Bone marrow (tissue), 2 donors: ENCODE results near the gene RNF8.
A peak's percentile ranks its signal among the peaks of the same experiment; 100 is the strongest.
"Not testable (repeated sequence)": the region's sequence is repeated elsewhere in the genome, so short reads cannot be mapped to it uniquely, and the experiment has no call there.

ENCODE experiments used
- DNase-seq, 2 donors: peaks; one replicate each; lab custom pipeline; 2025; lab: John Stamatoyannopoulos, UW

Gene RNF8, protein sequence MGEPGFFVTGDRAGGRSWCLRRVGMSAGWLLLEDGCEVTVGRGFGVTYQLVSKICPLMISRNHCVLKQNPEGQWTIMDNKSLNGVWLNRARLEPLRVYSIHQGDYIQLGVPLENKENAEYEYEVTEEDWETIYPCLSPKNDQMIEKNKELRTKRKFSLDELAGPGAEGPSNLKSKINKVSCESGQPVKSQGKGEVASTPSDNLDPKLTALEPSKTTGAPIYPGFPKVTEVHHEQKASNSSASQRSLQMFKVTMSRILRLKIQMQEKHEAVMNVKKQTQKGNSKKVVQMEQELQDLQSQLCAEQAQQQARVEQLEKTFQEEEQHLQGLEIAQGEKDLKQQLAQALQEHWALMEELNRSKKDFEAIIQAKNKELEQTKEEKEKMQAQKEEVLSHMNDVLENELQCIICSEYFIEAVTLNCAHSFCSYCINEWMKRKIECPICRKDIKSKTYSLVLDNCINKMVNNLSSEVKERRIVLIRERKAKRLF

GRCh38 chr6:37353761-37354525 is at the start of gene RNF8:
Gene RNF8, plus strand, starts transcription at chr6:37353983. Its CDS starts 182 bp downstream, at chr6:37354165.
- DNase-seq: peak; percentile 82 to 86

GRCh38 chr6:37304766-37305165 is 49.0 kb upstream of the RNF8 start:
- no peak for DNase-seq

GRCh38 chr6:37305841-37306425 is 47.9 kb upstream of the RNF8 start:
- no peak for DNase-seq

- no peak for DNase-seq
These were observed 47.1 kb upstream of the RNF8 start for GRCh38 chr6:37306624-37307222.

DNA sequence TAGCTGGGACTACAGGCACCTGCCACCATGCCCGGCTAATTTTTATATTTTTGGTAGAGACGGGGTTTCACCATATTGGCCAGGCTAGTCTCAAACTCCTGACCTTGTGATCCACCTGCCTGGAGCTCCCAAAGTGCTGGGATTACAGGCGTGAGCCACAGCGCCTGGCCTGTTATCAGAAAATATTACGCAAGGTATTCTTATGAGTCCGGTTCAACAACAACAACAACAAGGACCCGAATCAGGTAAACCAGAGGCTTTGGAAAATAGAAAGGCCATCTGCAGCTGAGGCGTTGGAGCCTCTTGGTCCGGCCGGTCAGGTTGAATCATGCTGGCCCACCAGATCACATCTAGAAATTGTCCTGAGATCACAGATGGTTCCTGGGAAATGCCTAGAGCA is 46.3 kb upstream of the RNF8 start:
- DNase-seq: not testable (repeated sequence)

DNA sequence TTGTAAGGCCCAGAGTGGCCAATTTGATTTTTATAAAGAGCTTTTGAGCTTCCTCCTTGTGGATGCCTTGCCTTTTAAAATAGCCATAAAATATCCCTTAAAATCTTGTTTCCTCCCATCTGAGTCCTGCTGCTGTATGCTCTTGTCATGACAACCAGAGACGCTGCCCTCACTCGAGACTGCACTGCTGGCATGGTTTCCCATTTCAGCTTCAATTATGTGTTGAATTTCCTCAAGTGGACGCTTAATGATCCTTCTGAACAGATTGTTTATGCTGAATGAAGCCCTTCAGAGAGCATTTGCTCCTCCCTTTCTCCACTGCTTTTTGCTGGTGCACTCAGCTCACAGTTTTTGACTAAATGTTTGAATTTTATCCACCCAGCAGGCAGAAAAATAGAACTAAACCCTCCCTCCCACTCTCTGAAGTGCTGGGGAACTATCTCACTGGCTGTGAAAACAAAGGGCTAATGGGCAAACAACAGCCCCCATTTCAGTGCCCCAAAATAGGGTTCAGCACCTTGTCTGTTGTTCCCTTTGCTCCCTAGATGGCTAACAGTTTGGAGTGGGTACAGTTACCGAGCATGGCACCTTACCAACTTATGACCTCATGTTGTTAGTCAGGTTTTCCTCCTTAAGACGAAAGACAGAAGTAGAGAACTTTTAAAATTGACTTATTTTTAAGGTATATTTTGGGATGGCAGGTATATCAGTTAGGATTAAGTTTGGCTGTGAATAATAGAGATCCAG is 45.5 kb upstream of the RNF8 start:
- no peak for DNase-seq

DNA sequence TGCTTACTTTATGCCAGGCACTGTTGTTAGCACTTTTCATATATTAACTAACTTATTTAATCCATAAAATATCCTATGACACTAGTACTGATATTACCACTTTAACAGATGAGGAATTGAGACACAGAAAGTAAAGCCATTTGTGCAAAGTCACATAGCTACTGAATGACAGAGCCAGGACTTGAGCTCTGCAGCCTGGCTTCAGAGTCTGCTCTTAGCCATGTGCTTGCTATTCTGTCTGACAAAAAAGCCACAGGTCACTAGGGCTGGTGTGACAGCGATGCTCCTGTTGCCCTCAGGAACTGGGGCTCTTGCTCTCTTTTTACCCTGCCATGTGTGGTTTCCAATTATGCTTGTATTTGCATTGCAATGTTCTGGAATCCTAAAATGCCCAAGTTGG is 44.7 kb upstream of the RNF8 start:
- DNase-seq: no peak

DNA sequence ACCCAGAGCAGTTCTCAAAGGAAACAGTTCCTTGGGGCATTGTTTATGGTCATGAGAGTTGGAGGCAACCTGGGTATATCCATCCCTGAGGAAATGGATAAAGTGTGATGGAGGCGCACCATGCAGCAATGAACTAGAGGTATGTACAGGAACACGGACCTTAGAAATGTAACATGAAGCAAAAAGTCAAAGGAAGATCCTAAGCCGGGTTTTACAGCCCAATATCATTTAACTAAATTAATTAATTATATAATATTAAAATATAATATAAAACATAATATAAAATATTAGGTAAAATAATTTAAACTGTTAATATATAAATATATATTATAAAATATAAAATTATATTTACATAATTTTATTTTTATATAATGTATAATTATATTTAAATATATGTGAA is 44.1 kb upstream of the RNF8 start:
- no peak for DNase-seq

GRCh38 chr6:37310966-37311365 is 42.8 kb upstream of the RNF8 start:
- DNase-seq: no peak

DNA sequence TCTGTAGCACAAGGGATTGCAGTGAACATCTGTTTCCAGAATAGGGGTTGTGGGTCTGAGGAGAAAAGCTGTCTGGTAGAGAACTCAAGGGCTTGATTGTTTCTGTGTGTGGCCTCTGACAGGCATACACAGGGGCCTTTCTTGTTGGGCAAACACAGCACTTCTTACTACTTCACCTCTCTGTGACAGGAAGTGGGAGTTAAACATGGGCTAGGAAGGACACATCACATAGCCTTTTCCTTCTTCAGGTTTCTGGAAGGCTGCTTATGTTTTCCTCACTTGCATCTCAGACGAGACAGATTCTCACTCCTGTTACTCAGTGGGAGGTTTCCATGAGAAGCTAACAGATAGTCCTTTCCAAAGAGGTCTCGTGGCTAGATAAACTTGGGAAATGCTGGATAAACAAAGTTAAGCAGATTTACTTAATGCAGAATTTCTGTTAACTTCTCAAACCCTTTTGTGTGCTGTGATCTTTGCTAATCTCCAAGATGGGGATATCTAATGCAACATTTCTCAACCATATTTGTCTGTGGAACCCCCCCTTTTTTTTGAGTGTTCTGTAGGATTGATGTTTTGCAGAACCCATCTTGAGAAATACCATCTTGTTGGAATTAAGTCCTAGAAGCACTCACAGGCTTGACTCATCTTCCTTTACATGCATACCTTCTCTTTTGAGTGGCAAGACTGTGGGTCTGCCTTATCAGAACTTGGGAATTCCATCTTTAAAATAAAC is 41.9 kb upstream of the RNF8 start:
- DNase-seq: no peak

- no peak for DNase-seq
These were observed 39.9 kb upstream of the RNF8 start for GRCh38 chr6:37313723-37314486.

GRCh38 chr6:37314487-37315156 is 39.2 kb upstream of the RNF8 start:
- peak in 1 of 2 donors; percentile 73 for DNase-seq

- no peak for DNase-seq
These were observed 38.6 kb upstream of the RNF8 start for GRCh38 chr6:37315157-37315515.

DNA sequence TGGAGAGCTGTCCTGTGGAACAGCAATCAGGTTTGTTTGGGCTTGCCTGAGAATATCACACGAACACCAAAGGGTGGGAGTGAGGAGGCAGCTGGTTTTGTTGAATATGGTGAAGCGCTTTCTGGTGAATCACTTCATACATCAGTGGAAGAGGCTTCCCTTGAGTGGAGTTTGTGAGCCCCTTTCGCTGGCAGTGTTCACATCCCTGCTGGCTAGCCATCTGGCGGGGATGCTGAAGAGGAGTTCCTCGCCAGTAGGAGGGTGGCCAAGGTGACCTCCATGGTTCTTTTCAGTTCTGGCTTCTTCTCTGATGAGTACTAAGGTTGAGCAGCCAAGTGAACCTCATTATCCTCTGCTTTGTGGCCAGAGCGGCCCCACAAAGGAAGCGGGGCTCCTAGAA is 37.7 kb upstream of the RNF8 start:
- DNase-seq: no peak

DNA sequence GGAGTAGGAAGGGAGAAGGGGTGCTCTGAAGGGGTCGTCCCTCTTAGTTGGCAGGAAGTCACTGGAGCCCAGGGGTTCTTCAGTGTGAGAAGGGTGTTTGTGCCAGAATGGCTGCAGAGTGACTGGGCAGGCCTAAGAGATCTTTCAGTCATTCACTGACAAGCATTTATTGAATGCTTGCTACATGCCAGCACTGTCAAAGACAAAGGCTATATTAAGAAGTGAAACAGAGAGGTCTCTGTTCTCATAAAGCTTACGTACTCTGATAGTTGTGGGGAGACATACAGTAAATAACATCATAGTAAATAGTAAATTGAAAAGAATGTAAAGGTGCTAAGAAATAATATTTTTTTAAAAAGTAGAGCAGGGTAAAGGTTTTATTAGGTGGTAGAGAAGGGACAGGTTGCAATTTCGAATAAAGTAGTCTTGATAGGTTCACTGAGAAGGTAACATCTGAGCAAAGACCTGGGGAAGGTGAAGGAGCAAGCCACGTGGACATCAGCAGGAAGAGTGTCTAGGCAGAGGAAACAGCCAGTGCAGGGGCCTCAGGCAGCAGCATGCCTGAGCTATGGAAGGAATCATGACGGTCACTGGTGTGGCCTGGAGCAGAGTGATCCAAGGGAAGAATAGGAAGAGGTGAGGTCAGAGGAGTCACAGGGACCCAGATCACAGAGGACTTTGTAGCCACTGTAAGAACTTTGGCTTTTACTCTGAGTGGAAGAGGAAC is 36.3 kb upstream of the RNF8 start:
- DNase-seq: no peak

DNA sequence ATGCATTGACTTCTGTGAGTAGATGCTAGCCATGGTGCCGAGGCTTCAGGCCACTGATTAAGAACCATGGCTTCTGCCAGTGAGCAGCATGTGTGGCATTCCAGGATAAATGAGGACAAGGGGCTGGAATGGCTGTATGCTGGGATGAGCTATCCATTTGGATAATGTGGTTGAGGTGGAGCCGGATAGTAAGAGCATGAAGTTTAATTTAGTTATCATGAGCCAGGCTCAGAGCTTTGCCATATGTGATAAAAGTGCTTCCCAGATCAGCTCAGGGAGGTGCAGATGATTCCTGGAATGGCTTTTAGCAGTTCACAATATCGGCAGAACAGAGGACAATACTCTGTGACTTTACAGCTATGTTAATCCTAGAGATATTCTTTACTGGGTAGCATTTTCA is 34.6 kb upstream of the RNF8 start:
- DNase-seq: no peak

DNA sequence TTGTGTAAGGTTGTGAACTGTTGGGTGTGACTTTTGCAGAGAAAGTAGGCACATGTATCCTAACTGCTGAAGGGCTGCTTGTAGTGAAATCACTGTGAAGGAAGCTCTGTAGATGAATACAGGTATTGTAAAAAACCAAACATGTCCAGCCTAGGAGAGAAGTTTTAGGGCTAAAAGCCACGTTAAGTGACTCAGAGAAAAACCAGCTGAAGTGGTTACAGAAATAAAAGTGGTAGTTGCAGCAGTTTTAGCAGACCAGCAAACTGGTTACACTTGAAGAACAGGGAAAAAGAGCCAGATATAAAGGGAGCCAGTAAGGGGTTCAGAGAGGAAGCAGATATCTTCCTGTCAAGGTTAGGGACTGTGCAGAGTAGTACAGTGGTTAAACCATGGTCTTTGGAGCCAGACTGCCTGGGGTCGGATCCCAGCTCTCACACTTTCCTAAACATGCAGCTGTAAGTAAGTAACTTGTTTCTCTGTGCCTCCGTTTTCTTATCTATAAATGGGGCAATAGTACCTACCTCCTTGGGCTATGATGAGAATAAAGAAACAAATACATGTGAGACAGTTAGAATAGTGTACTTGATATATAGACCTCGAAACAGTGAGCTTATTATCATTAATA is 33.8 kb upstream of the RNF8 start:
- DNase-seq: peak in 1 of 2 donors; percentile 13

GRCh38 chr6:37320646-37321045 is 33.1 kb upstream of the RNF8 start:
- DNase-seq: no peak

GRCh38 chr6:37321101-37321500 is 32.7 kb upstream of the RNF8 start:
- no peak for DNase-seq
